ENCODE data around the gene SREBF1. TPM values are rescaled to one million over a fixed set of nuclear protein-coding genes. Genes with fewer than 3 reads are reported as not detected.

SREBF1 gene
- total and polyA plus RNA-seq, 4 donors, result 68.4 to 134 (median 80.7) TPM

- peaks cover 0 to 14% (median 0%) of the 10 kb centered on the region in 4 donors for H3K36me3 ChIP-seq (ENCODE audit: control insufficient read depth in 4 of 4, insufficient read depth in 4 of 4, low read length in 4 of 4)
- TF ChIP-seq, protein P1, sequence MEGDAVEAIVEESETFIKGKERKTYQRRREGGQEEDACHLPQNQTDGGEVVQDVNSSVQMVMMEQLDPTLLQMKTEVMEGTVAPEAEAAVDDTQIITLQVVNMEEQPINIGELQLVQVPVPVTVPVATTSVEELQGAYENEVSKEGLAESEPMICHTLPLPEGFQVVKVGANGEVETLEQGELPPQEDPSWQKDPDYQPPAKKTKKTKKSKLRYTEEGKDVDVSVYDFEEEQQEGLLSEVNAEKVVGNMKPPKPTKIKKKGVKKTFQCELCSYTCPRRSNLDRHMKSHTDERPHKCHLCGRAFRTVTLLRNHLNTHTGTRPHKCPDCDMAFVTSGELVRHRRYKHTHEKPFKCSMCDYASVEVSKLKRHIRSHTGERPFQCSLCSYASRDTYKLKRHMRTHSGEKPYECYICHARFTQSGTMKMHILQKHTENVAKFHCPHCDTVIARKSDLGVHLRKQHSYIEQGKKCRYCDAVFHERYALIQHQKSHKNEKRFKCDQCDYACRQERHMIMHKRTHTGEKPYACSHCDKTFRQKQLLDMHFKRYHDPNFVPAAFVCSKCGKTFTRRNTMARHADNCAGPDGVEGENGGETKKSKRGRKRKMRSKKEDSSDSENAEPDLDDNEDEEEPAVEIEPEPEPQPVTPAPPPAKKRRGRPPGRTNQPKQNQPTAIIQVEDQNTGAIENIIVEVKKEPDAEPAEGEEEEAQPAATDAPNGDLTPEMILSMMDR (IDR thresholded peaks at IDR 0.05; ENCODE audit: control extremely low read depth, extremely low read depth), result no peak
- no peak overlapping the region for H3K27ac ChIP-seq (ENCODE audit: low read depth in 1 of 2, low read length in 1 of 2)
- H3K4me3 ChIP-seq, result no peak overlapping the region
- no peak overlapping the region for H3K9ac ChIP-seq (ENCODE audit: insufficient read depth in 1 of 2, low read length in 2 of 2)
- no peak for ATAC-seq (ENCODE audit: insufficient read depth, low FRiP score)
- H3K4me1 ChIP-seq (ENCODE audit: control insufficient read depth in 5 of 5, insufficient read depth in 5 of 5, low read length in 5 of 5), result peaks cover 12 to 53% (median 22%) of the 10 kb centered on the region in 5 donors
- H3K9me3 ChIP-seq (ENCODE audit: control insufficient read depth in 4 of 4, insufficient read depth in 3 of 4, low read length in 3 of 4), result no peaks in the 10 kb centered on the region
- no peak for DNase-seq
- 88 to 93% methylated on average over 16 of the region's 16 CpGs for WGBS, 2 donors
- H3K27me3 ChIP-seq (ENCODE audit: control insufficient read depth in 3 of 3, insufficient read depth in 3 of 3, low read length in 2 of 3), result no peaks in the 10 kb centered on the region
These were observed 9.6 kb downstream of the SREBF1 start for GRCh38 chr17:17826942-17827785.

- WGBS, 2 donors, result 49 to 58% methylated on average over 2 of the region's 2 CpGs
- H3K27ac ChIP-seq (ENCODE audit: low read depth in 1 of 2, low read length in 1 of 2), result no peak overlapping the region
- ATAC-seq (ENCODE audit: insufficient read depth, low FRiP score), result no peak
These were observed 10.5 kb downstream of the SREBF1 start for GRCh38 chr17:17826342-17826713.

GRCh38 chr17:17824783-17825614, 11.8 kb downstream of the SREBF1 start:
- Histone ChIP-seq H3K36me3 (ENCODE audit: control insufficient read depth in 4 of 4, insufficient read depth in 4 of 4, low read length in 4 of 4) (peaks cover 0 to 5% (median 0%) of the 10 kb centered on the region in 4 donors), H3K27me3 (ENCODE audit: control insufficient read depth in 3 of 3, insufficient read depth in 3 of 3, low read length in 2 of 3) (no peaks in the 10 kb centered on the region), H3K4me1 (ENCODE audit: control insufficient read depth in 5 of 5, insufficient read depth in 5 of 5, low read length in 5 of 5) (peaks cover 13 to 54% (median 15%) of the 10 kb centered on the region in 5 donors), H3K9me3 (ENCODE audit: control insufficient read depth in 4 of 4, insufficient read depth in 3 of 4, low read length in 3 of 4) (no peaks in the 10 kb centered on the region), H3K27ac (ENCODE audit: low read depth in 1 of 2, low read length in 1 of 2) (peak overlapping the region; percentile 83 to 94), H3K9ac (ENCODE audit: insufficient read depth in 1 of 2, low read length in 2 of 2) (peak overlapping the region in 1 of 2 donors; percentile 32), H3K4me3 (no peak overlapping the region)
- ATAC-seq (ENCODE audit: insufficient read depth, low FRiP score), result no peak
- DNase-seq, result peak in 1 of 3 donors; percentile 52
- WGBS, 2 donors, result 38 to 46% methylated on average over 14 of the region's 14 CpGs
- TF ChIP-seq, protein P1 (IDR thresholded peaks at IDR 0.05; ENCODE audit: control extremely low read depth, extremely low read depth), result no peak

More at GRCh38 chr17:17826342-17826713, 10.5 kb downstream of the SREBF1 start:
- Histone ChIP-seq H3K4me1 (ENCODE audit: control insufficient read depth in 5 of 5, insufficient read depth in 5 of 5, low read length in 5 of 5) (peaks cover 12 to 55% (median 15%) of the 10 kb centered on the region in 5 donors), H3K4me3 (no peak overlapping the region), H3K27me3 (ENCODE audit: control insufficient read depth in 3 of 3, insufficient read depth in 3 of 3, low read length in 2 of 3) (no peaks in the 10 kb centered on the region), H3K36me3 (ENCODE audit: control insufficient read depth in 4 of 4, insufficient read depth in 4 of 4, low read length in 4 of 4) (peaks cover 0 to 12% (median 0%) of the 10 kb centered on the region in 4 donors), H3K9ac (ENCODE audit: insufficient read depth in 1 of 2, low read length in 2 of 2) (no peak overlapping the region), H3K9me3 (ENCODE audit: control insufficient read depth in 4 of 4, insufficient read depth in 3 of 4, low read length in 3 of 4) (no peaks in the 10 kb centered on the region)
- TF ChIP-seq, protein P1 (IDR thresholded peaks at IDR 0.05; ENCODE audit: control extremely low read depth, extremely low read depth), result no peak
- no peak for DNase-seq

Measured in lung (tissue), 12 donors.